Stimulated activated CD4-positive, alpha-beta T cell treated with anti-CD3 and anti-CD28 coated beads, Interleukin-15, amount 100 ng/mL, for 24 hours (primary cell): ENCODE results near the gene AIG1.

Experiments used
- DNase-seq: peaks from one replicate; pipeline ENCODE4 v3.0.0-alpha.2; 2020

Gene AIG1

GRCh38 chr6:143204045-143204444, 143.4 kb downstream of the AIG1 start:
- DNase-seq, result no peak

GRCh38 chr6:143205131-143205535, 144.4 kb downstream of the AIG1 start:
- DNase-seq, result no peak

DNA sequence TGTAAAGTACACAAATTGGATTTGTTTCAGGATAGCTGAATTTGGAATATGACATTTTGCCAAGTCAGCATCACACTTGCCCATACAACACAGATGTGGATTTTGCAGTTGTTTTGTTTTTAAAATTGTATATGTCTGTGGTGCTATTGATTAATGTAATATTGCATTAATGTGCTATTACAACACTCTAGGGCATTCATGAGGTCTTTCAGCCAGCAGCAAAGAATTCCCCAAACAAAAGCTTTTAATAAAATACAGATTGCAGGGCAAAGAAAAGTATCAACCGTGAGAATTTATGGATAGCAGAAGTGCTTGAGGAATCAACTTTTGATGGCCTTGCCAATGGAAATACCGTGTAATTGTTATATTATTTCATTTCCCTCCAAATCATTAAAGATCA, 144.9 kb downstream of the AIG1 start:
- no peak for DNase-seq

DNA sequence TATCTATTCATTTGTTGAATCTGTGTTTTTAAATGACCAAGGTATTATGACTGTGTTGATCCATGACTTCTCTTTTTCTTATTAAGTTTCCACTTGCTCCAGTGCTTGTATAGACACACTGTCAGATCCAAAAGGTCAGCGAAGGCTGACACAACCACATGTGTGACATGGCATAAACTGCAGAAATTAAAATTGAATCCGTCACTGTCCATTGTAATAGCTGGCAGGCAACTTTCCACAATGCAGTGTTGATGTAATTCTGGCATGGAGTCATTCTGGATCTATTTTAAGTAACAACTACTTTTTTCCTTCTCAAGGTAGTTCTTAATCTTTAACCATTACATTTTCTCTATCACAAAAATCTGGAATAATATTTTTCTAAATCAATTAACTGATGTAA, 145.3 kb downstream of the AIG1 start:
- DNase-seq, result no peak

- DNase-seq, result no peak
These were observed 145.9 kb downstream of the AIG1 start for GRCh38 chr6:143206550-143206949.

- no peak for DNase-seq
These were observed 149.7 kb downstream of the AIG1 start for GRCh38 chr6:143210420-143210819.

DNA sequence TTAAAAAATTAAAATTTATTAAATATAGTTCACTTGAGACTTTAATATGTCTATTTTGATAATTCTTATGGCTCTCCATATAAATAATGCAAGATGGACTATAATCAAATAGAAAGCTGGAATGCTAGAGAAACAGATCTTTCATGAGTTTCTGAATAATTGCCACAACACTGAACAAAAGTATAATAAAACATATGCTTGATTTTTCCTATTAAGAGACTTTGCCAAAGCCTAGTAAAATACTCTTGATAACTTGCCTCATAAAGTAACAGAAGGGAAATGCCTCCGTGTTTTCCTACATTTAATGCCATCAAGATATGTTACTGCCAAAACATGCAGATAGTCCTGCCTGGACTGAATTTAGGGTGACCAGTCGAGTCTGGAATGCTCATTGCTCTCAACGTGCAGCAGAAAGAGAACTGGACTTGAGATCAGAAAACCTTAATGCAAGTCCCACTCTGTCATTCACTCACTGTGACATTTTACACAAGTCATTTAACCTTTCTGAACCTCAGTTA, 153.2 kb downstream of the AIG1 start:
- DNase-seq, result no peak

- no peak for DNase-seq
These were observed 154.7 kb downstream of the AIG1 start for GRCh38 chr6:143215363-143215762.

GRCh38 chr6:143215771-143216170, 155.1 kb downstream of the AIG1 start:
- DNase-seq, result no peak

- DNase-seq, result no peak
These were observed 157.5 kb downstream of the AIG1 start for GRCh38 chr6:143218233-143218632.

GRCh38 chr6:143221698-143222097, 161.0 kb downstream of the AIG1 start:
- no peak for DNase-seq

- DNase-seq, result no peak
These were observed 161.6 kb downstream of the AIG1 start for GRCh38 chr6:143222310-143222709.

DNA sequence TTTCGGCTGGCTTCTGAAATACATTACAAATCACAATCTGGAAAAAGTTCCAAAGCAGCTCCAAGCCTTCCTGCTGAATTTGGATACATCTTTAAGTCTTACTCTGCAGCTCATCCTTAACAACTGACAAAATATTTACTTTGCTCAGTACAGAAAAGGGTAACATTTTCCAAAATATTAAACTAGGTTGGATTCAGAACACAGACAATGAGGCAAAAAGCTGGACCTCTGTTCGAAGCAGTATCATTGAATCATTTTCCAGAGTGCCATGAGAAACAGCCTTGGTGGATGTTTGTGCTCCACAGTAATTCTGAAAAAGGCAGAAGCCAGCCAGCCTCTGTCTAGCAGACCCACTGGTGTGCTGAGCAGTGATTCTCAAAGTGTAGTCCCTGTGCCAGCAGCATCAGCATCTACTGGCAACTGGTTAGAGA, 162.1 kb downstream of the AIG1 start:
- DNase-seq, result no peak

DNA sequence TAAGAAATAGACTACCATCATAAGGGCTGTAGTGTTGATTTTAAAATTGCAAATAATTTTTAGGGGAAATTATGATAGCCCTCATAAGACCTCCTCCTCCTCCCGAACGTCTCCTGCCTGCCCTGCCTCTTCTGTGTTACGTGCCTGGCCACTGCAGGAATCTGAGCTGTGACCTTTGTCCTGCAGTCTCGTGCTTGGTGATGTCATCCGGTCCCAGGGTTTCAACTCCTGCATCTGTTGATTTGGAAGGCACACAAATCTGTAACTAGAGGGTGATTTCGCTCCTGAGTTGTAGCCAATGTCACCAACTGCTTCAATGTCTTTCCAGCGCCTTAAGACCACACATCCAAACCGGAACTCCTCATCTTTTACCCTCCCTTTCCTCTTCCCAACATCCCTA, 163.2 kb downstream of the AIG1 start:
- no peak for DNase-seq

DNA sequence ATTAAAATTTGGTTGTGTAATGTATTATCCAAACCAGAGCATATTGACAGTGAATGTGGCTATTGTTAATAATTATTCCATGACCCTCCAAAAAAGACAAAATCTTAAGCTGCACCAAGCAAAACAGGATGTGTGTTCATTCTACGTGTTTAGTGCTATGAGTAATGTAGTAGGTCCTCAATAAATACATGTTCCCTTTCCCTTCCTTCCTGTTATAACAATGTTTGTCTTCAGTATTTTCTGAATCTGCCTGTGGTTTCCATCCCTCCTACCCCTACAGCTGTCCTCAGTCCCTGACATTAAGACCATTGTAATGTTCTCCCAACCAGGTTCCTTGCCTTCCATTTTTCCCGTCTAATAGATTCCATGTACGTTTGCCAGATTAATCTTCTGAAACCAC, 163.8 kb downstream of the AIG1 start:
- DNase-seq, result no peak

- no peak for DNase-seq
These were observed 165.2 kb downstream of the AIG1 start for GRCh38 chr6:143225929-143226328.

DNA sequence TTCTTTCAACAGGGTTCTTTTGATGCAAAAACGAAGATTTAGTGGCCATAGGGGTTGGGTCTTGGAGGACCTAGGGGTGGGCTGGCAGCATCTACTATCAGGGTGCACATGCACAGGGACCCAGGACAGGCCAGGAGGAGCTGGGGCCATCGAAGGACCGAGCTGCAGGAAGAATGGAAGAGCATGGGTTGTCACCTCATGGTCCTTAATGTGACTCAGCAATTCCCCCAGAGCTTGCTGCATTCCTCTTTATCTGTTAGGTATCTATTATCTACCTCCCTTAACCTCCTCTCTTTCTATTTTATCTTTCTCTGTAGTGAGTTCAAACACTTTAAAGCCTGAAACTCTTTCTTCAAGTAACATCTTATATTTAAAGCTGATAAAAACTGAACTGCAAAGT, 167.0 kb downstream of the AIG1 start:
- no peak for DNase-seq

DNA sequence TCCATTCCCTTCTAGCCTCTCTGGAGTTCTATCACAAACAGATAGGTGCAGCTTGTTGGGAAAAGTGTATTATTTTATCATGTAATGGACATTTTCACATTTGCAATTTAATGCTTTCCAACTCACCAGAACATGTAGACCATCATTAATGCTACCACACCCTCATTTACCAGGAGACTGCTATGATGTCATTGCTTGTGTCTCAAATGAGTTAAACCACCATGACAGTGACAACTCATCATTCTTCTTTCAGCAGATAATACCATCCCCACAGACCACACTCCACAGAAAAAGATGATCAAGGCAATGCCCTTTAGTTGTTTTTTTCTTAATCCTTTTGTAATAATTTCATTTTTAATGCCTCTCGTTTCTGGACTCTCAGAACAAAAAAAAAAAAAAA, 168.7 kb downstream of the AIG1 start:
- no peak for DNase-seq

DNA sequence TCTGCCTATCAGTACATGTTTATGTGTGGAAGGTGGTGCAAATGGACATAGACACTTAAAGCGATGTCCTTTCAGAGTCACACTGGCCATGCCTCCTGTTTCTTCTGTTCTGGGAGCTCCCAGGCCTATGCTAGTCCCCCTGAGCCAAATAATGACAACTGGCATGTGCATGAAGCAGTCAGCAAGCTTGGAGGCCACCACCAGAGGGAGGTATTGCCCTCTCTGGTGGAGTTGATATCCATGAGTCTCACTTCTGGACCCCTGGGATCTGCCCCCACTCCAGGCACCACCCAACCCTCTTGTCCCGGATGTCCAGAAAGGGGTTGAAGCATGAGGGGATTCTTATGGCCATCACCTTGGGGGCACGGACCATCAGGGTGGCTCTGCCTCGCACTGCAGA, 172.2 kb downstream of the AIG1 start:
- DNase-seq, result peak; percentile 37

- DNase-seq, result no peak
These were observed 173.0 kb downstream of the AIG1 start for GRCh38 chr6:143233554-143234285.

GRCh38 chr6:143234734-143235133, 174.0 kb downstream of the AIG1 start:
- DNase-seq, result no peak

GRCh38 chr6:143236151-143236798, 175.6 kb downstream of the AIG1 start:
- DNase-seq, result no peak

DNA sequence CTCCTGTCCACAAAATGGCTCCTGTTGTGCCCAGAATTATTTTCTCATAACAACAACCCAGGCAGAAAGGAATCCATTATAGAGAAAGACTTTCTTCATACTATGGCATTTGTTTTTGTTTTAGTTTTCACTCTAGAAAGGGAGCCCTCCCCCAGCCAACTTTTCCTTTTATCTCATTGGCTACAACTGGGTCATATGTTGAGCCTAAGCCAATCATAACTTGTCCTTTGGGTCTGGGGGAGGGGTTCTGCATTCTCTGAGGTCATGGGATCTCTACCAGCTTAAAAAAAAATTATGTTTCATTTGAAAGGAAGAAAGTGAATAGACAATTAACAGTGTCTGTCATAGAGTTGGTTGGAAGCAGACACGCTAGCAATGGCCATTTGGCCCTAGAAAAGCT, 177.6 kb downstream of the AIG1 start:
- DNase-seq, result no peak

DNA sequence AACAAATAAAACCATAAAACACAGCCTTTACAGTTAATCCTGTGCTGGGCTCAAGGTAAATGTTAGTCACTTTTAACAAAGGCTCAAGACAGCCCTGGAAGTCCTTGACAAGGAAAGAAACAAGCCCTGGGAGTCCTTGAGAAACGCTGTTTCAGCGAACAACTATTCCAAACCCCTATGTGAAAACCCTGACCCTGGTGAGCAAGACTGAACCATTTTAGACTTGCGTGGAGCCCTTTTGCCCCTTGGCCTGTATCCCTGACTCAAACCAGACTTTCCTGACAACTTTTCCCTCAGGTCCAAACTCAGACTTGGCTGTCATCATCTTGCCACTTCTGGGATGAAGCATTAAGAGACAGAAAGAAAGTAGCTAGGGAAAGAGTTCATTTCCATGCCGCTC, 180.4 kb downstream of the AIG1 start:
- DNase-seq, result no peak

DNA sequence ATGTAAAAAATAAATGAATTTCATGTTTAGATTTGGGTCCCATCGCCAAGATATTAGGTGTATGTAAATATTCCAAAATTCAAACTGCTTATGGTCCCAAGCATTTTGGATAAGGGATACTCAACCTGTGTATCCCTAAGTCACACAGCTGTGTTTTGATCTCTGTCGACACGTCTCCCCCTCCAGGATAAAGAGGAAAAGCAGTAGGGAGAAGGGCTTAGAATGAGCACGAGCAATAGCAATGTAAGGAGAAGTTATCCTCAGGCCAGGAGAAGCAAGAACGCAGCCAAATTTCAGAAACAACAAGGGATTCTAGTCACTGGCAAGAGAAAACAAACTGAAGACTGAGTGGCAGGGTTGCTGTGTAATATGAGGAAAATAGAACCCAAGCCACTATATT, 181.2 kb downstream of the AIG1 start:
- no peak for DNase-seq
